Karpas-422 (cell line): ENCODE data around the gene DNASE1L3. TPM values are rescaled to one million over a fixed set of nuclear protein-coding genes. Genes with fewer than 3 reads are reported as not detected.

Experiments used
- DNase-seq: peaks from one replicate; pipeline ENCODE4 v3.0.0-alpha.2; 2015
- H2AFZ ChIP-seq: fragments of 200-600 bp; sonication (generic); 2 replicates; pipeline ENCODE4 v1.6.1; 2014; ENCODE audit warnings: antibody characterized with exemption, low read length, mixed read lengths
- H3K27ac ChIP-seq: fragments of 200-600 bp; sonication (generic); 2 replicates; pipeline ENCODE4 v1.5.1; 2014; ENCODE audit warnings: mild to moderate bottlenecking, low read length, moderate library complexity
- H3K27me3 ChIP-seq: fragments of 200-600 bp; sonication (generic); 2 replicates; pipeline ENCODE4 v1.6.1; 2014; ENCODE audit warnings: low read length, mixed read lengths
- H3K36me3 ChIP-seq: fragments of 200-600 bp; sonication (generic); 2 replicates; pipeline ENCODE4 v1.6.1; 2014; ENCODE audit warnings: low read length, mixed read lengths; ENCODE audit not compliant: insufficient read depth
- H3K4me1 ChIP-seq: fragments of 200-600 bp; sonication (generic); 2 replicates; pipeline ENCODE4 v1.6.1; 2014; ENCODE audit warnings: mild to moderate bottlenecking, low read length, mixed read lengths
- H3K4me2 ChIP-seq: fragments of 200-600 bp; sonication (generic); 2 replicates; pipeline ENCODE4 v1.6.1; 2014; ENCODE audit warnings: low read length, low read depth, mild to moderate bottlenecking; ENCODE audit not compliant: poor library complexity, severe bottlenecking
- H3K4me3 ChIP-seq: fragments of 200-600 bp; sonication (generic); 2 replicates; pipeline ENCODE4 v1.5.1; 2014; ENCODE audit warnings: mild to moderate bottlenecking, antibody characterized with exemption, low read length, mixed read lengths
- H3K79me2 ChIP-seq: fragments of 200-600 bp; sonication (generic); 2 replicates; pipeline ENCODE4 v1.6.1; 2014; ENCODE audit warnings: mild to moderate bottlenecking, low read length, mixed read lengths
- H3K9ac ChIP-seq: fragments of 200-600 bp; sonication (generic); 2 replicates; pipeline ENCODE4 v1.6.0; 2014; ENCODE audit warnings: low read length
- H3K9me2 ChIP-seq: fragments of 200-600 bp; sonication (generic), shearing (Covaris generic); replicated peaks from 2 replicates; pipeline ENCODE4 v1.6.0; 2014; ENCODE audit warnings: mild to moderate bottlenecking, low read length, moderate library complexity; ENCODE audit not compliant: insufficient read depth
- H3K9me3 ChIP-seq: fragments of 300-700, 200-600 bp; sonication (generic); 2 replicates; pipeline ENCODE4 v1.6.1; 2014; ENCODE audit warnings: low read length, mixed read lengths
- H4K20me1 ChIP-seq: fragments of 200-600 bp; sonication (generic); 2 replicates; pipeline ENCODE4 v1.6.1; 2014; ENCODE audit warnings: mild to moderate bottlenecking, antibody characterized with exemption, low read length, low read depth; ENCODE audit not compliant: insufficient read depth
- total RNA-seq: library from RNA; depleted of rRNA; stranded (reverse); fragments of >200 nt; shearing (Covaris generic); gene quantifications from 2 replicates; pipeline ENCODE4 v1.2.3, GENCODE V29; 2014; ENCODE audit warnings: low replicate concordance

Gene DNASE1L3
- total RNA-seq, 1 experiment from 2014 or later: not detected

- Histone ChIP-seq H3K9me3 (no peaks in the 10 kb centered on the region), H3K4me3 (no peak overlapping the region), H3K9me2 (no peaks in the 10 kb centered on the region), H3K4me1 (no peaks in the 10 kb centered on the region), H4K20me1 (no peaks in the 10 kb centered on the region), H3K4me2 (no peak overlapping the region), H3K27ac (no peak overlapping the region), H3K27me3 (no peaks in the 10 kb centered on the region), H3K79me2 (no peaks in the 10 kb centered on the region), H3K36me3 (no peaks in the 10 kb centered on the region), H2AFZ (no peak overlapping the region), H3K9ac (no peak overlapping the region)
- no peak for DNase-seq
These were observed 49.1 kb downstream of the DNASE1L3 start for GRCh38 chr3:58161435-58162398.

- Histone ChIP-seq H3K79me2 (no peaks in the 10 kb centered on the region), H2AFZ (no peak overlapping the region), H3K9me2 (no peaks in the 10 kb centered on the region), H3K9me3 (no peaks in the 10 kb centered on the region), H4K20me1 (no peaks in the 10 kb centered on the region), H3K4me3 (no peak overlapping the region), H3K9ac (no peak overlapping the region), H3K4me2 (no peak overlapping the region), H3K4me1 (no peaks in the 10 kb centered on the region), H3K27ac (no peak overlapping the region), H3K36me3 (no peaks in the 10 kb centered on the region), H3K27me3 (no peaks in the 10 kb centered on the region)
- DNase-seq: no peak
These were observed 50.4 kb downstream of the DNASE1L3 start for GRCh38 chr3:58160399-58160798.

- H3K4me3 ChIP-seq: no peak overlapping the region
- no peaks in the 10 kb centered on the region for H3K79me2 ChIP-seq
- DNase-seq: no peak
- no peak overlapping the region for H2AFZ ChIP-seq
- H3K27me3 ChIP-seq: no peaks in the 10 kb centered on the region
- H3K4me1 ChIP-seq: no peaks in the 10 kb centered on the region
- H3K9ac ChIP-seq: no peak overlapping the region
- H3K27ac ChIP-seq: no peak overlapping the region
- H3K9me3 ChIP-seq: no peaks in the 10 kb centered on the region
- H3K9me2 ChIP-seq: no peaks in the 10 kb centered on the region
- no peaks in the 10 kb centered on the region for H4K20me1 ChIP-seq
- no peaks in the 10 kb centered on the region for H3K36me3 ChIP-seq
- H3K4me2 ChIP-seq: no peak overlapping the region
These were observed 52.2 kb downstream of the DNASE1L3 start for GRCh38 chr3:58158442-58159153.

GRCh38 chr3:58157700-58158099, 53.1 kb downstream of the DNASE1L3 start:
- Histone ChIP-seq H4K20me1 (no peaks in the 10 kb centered on the region), H3K4me2 (no peak overlapping the region), H3K4me3 (no peak overlapping the region), H3K9me3 (no peaks in the 10 kb centered on the region), H3K27ac (no peak overlapping the region), H2AFZ (no peak overlapping the region), H3K79me2 (no peaks in the 10 kb centered on the region), H3K4me1 (no peaks in the 10 kb centered on the region), H3K9me2 (no peaks in the 10 kb centered on the region), H3K27me3 (no peaks in the 10 kb centered on the region), H3K9ac (no peak overlapping the region), H3K36me3 (no peaks in the 10 kb centered on the region)
- no peak for DNase-seq

GRCh38 chr3:58155838-58156237, 54.9 kb downstream of the DNASE1L3 start:
- Histone ChIP-seq H3K79me2 (no peaks in the 10 kb centered on the region), H3K9me3 (no peaks in the 10 kb centered on the region), H2AFZ (no peak overlapping the region), H4K20me1 (no peaks in the 10 kb centered on the region), H3K4me2 (no peak overlapping the region), H3K4me3 (no peak overlapping the region), H3K9ac (no peak overlapping the region), H3K4me1 (no peaks in the 10 kb centered on the region), H3K36me3 (no peaks in the 10 kb centered on the region), H3K27ac (no peak overlapping the region), H3K9me2 (no peaks in the 10 kb centered on the region), H3K27me3 (no peaks in the 10 kb centered on the region)
- no peak for DNase-seq

- Histone ChIP-seq H3K4me1 (no peaks in the 10 kb centered on the region), H3K4me3 (no peak overlapping the region), H3K9ac (no peak overlapping the region), H3K27me3 (no peaks in the 10 kb centered on the region), H3K79me2 (no peaks in the 10 kb centered on the region), H3K27ac (no peak overlapping the region), H2AFZ (no peak overlapping the region), H3K9me3 (no peaks in the 10 kb centered on the region), H4K20me1 (no peaks in the 10 kb centered on the region), H3K36me3 (no peaks in the 10 kb centered on the region), H3K4me2 (no peak overlapping the region), H3K9me2 (no peaks in the 10 kb centered on the region)
- no peak for DNase-seq
These were observed 55.9 kb downstream of the DNASE1L3 start for GRCh38 chr3:58154626-58155449.

GRCh38 chr3:58153371-58153770, 57.4 kb downstream of the DNASE1L3 start:
- Histone ChIP-seq H3K9me3 (no peaks in the 10 kb centered on the region), H3K9ac (no peak overlapping the region), H3K36me3 (no peaks in the 10 kb centered on the region), H4K20me1 (no peaks in the 10 kb centered on the region), H3K27me3 (no peaks in the 10 kb centered on the region), H3K79me2 (no peaks in the 10 kb centered on the region), H3K4me3 (no peak overlapping the region), H3K4me2 (no peak overlapping the region), H3K9me2 (no peaks in the 10 kb centered on the region), H2AFZ (no peak overlapping the region), H3K4me1 (no peaks in the 10 kb centered on the region), H3K27ac (no peak overlapping the region)
- no peak for DNase-seq
